Measurements from ENCODE around the gene SHB.

DNA sequence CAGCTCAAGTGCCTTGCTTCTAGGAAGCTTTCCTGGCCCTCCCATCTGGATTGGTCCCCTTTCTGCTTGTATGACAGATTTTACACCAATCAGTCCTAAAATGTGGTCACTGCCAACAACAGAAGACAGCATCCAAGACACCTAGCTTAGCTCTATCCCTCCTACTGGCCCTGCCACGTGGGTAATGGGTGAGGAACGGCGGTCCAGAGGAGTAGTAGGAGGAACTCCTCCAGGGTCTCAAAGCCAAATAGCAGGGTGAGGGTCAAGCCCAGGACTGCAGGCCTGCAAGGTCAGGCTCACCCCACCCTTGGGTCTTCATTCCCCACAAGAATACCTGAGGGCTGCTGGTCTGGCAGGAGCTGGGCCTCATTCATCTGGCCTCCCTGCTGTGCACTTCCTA is 108.4 kb downstream of the SHB start:
- TF ChIP-seq MAZ (IDR thresholded peaks at IDR 0.05; ENCODE audit: borderline replicate concordance, low read depth, low read length) (no peak), GATA3 (IDR thresholded peaks at IDR 0.05; ENCODE audit: borderline replicate concordance) (no peak), JUNB (IDR thresholded peaks at IDR 0.05) (no peak), CHD2 (IDR thresholded peaks at IDR 0.05; ENCODE audit: low read length, partially characterized antibody) (no peak), KDM5A (IDR thresholded peaks at IDR 0.05) (no peak), EP300 (IDR thresholded peaks at IDR 0.05) (no peak), NR3C1 (IDR thresholded peaks at IDR 0.05) (no peak), ZFP36 (IDR thresholded peaks at IDR 0.05; ENCODE audit: borderline replicate concordance, partially characterized antibody) (no peak), HDAC2 (IDR thresholded peaks at IDR 0.05) (no peak)
- TF ChIP-seq, protein P1, sequence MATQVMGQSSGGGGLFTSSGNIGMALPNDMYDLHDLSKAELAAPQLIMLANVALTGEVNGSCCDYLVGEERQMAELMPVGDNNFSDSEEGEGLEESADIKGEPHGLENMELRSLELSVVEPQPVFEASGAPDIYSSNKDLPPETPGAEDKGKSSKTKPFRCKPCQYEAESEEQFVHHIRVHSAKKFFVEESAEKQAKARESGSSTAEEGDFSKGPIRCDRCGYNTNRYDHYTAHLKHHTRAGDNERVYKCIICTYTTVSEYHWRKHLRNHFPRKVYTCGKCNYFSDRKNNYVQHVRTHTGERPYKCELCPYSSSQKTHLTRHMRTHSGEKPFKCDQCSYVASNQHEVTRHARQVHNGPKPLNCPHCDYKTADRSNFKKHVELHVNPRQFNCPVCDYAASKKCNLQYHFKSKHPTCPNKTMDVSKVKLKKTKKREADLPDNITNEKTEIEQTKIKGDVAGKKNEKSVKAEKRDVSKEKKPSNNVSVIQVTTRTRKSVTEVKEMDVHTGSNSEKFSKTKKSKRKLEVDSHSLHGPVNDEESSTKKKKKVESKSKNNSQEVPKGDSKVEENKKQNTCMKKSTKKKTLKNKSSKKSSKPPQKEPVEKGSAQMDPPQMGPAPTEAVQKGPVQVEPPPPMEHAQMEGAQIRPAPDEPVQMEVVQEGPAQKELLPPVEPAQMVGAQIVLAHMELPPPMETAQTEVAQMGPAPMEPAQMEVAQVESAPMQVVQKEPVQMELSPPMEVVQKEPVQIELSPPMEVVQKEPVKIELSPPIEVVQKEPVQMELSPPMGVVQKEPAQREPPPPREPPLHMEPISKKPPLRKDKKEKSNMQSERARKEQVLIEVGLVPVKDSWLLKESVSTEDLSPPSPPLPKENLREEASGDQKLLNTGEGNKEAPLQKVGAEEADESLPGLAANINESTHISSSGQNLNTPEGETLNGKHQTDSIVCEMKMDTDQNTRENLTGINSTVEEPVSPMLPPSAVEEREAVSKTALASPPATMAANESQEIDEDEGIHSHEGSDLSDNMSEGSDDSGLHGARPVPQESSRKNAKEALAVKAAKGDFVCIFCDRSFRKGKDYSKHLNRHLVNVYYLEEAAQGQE (IDR thresholded peaks at IDR 0.05), result no peak
- TF ChIP-seq, protein P2, sequence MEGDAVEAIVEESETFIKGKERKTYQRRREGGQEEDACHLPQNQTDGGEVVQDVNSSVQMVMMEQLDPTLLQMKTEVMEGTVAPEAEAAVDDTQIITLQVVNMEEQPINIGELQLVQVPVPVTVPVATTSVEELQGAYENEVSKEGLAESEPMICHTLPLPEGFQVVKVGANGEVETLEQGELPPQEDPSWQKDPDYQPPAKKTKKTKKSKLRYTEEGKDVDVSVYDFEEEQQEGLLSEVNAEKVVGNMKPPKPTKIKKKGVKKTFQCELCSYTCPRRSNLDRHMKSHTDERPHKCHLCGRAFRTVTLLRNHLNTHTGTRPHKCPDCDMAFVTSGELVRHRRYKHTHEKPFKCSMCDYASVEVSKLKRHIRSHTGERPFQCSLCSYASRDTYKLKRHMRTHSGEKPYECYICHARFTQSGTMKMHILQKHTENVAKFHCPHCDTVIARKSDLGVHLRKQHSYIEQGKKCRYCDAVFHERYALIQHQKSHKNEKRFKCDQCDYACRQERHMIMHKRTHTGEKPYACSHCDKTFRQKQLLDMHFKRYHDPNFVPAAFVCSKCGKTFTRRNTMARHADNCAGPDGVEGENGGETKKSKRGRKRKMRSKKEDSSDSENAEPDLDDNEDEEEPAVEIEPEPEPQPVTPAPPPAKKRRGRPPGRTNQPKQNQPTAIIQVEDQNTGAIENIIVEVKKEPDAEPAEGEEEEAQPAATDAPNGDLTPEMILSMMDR (IDR thresholded peaks at IDR 0.05), result no peak

Measured in A549 (cell line).